A549 (cell line): Measurements from ENCODE around the gene TP53I11. TPM values are rescaled to one million over a fixed set of nuclear protein-coding genes. Genes with fewer than 3 reads are reported as not detected.

Source experiments
- ATAC-seq, 2 experiments: fragments of 200-7000 bp in 1 of 2; fragments of >200 bp in 1 of 2; cut with Nextera tagmentation in 1 of 2; cut with Tn5 transposase in 1 of 2; 3 replicates each; pipeline versions ENCODE4 v1.8.0 to v1.9.1; 2018 to 2020; ENCODE audit warnings: mild to moderate bottlenecking in 1 of 2, moderate library complexity in 1 of 2
- CTCF ChIA-PET: fragments of 300-600 bp; sonication (Branson Sonifier 250); formaldehyde crosslinking; extraction: SDS; loops from one replicate; lab custom pipeline; 2021; ENCODE audit warnings: antibody characterized with exemption, inconsistent platforms; lab: Yijun Ruan, JAX
- POLR2A ChIA-PET: fragments of 350-600 bp; formaldehyde crosslinking; extraction: SDS; loops from one replicate; lab custom pipeline; 2021; ENCODE audit warnings: antibody characterized with exemption, inconsistent platforms; lab: Yijun Ruan, JAX
- DNase-seq, 2 experiments: peaks; one replicate each; pipeline versions ENCODE4 v3.0.0 to v3.0.0-alpha.2; 2011 to 2016; ENCODE audit warnings: low read depth in 1 of 2, low spot score in 1 of 2
- FAIRE-seq: peaks from 2 replicates; lab custom pipeline; 2011; peaks lifted over from hg19 to GRCh38; lab: Jason Lieb, UNC
- H3K27ac ChIP-seq, 2 experiments: fragments of >200 bp; sonication (Bioruptor Twin); formaldehyde crosslinking; 3 replicates each; pipeline ENCODE4 v1.5.1; 2016 to 2017
- H3K4me1 ChIP-seq: fragments of >200 bp; sonication (Bioruptor Twin); formaldehyde crosslinking; 3 replicates; pipeline ENCODE4 v1.6.1; 2016
- H3K4me2 ChIP-seq: fragments of >200 bp; sonication (Bioruptor Twin); formaldehyde crosslinking; 3 replicates; pipeline ENCODE4 v1.6.1; 2016
- H3K4me3 ChIP-seq: fragments of >200 bp; sonication (Bioruptor Twin); formaldehyde crosslinking; 3 replicates; pipeline ENCODE4 v1.5.1; 2016
- H3K9me3 ChIP-seq: fragments of >200 bp; sonication (Bioruptor Twin); formaldehyde crosslinking; 3 replicates; pipeline ENCODE4 v1.6.1; 2016
- BCL3 ChIP-seq: fragments of >200 bp; sonication (Bioruptor Twin); formaldehyde crosslinking; IDR thresholded peaks from 3 replicates; pipeline ENCODE4 v1.6.1; 2016
- CBX8 ChIP-seq: fragments of 200-600 bp; sonication (generic); IDR thresholded peaks from 2 replicates; pipeline ENCODE4 v1.6.1; 2016
- CTCF ChIP-seq: fragments of >200 bp; sonication (Bioruptor Twin); formaldehyde crosslinking; IDR thresholded peaks from 3 replicates; pipeline ENCODE4 v1.5.1; 2016
- E2F6 ChIP-seq: IDR thresholded peaks from 2 replicates; pipeline ENCODE4 v1.6.1; 2012; ENCODE audit warnings: low read depth, borderline replicate concordance
- FOSB ChIP-seq: fragments of 250-450 bp; sonication (Bioruptor Pico); IDR thresholded peaks from 2 replicates; pipeline ENCODE4 v1.5.0; 2020; ENCODE audit warnings: mild to moderate bottlenecking, moderate library complexity
- HEYL ChIP-seq: fragments of 250-450 bp; sonication (Bioruptor Pico); IDR thresholded peaks from 2 replicates; pipeline ENCODE4 v1.8.0; 2021; ENCODE audit warnings: mild to moderate bottlenecking, moderate library complexity
- HMGXB4 ChIP-seq: fragments of 250-450 bp; sonication (Bioruptor Pico); IDR thresholded peaks from 2 replicates; pipeline ENCODE4 v1.5.0; 2021; ENCODE audit warnings: mild to moderate bottlenecking, moderate library complexity, borderline replicate concordance
- JUNB ChIP-seq: fragments of >200 bp; sonication (Bioruptor Twin); formaldehyde crosslinking; IDR thresholded peaks from 2 replicates; pipeline ENCODE4 v1.6.1; 2016
- KDM1A ChIP-seq: fragments of 200-600 bp; sonication (generic); IDR thresholded peaks from 2 replicates; pipeline ENCODE4 v1.6.1; 2016; ENCODE audit warnings: low read depth, mild to moderate bottlenecking
- MAZ ChIP-seq: fragments of 150-350 bp; IDR thresholded peaks from 2 replicates; pipeline ENCODE4 v1.6.1; 2014; ENCODE audit warnings: antibody characterized with exemption, low read depth, low read length, borderline replicate concordance
- NPAS2 ChIP-seq: fragments of 250-450 bp; sonication (Bioruptor Pico); IDR thresholded peaks from 2 replicates; pipeline ENCODE4 v1.8.0; 2022; ENCODE audit warnings: mild to moderate bottlenecking, moderate library complexity, borderline replicate concordance
- NR3C1 ChIP-seq: fragments of >200 bp; sonication (Bioruptor Twin); formaldehyde crosslinking; IDR thresholded peaks from 3 replicates; pipeline ENCODE4 v1.6.1; 2017
- PHF8 ChIP-seq: fragments of 200-600 bp; sonication (generic); IDR thresholded peaks from 2 replicates; pipeline ENCODE4 v1.6.1; 2016; ENCODE audit warnings: low read depth, mild to moderate bottlenecking, antibody characterized with exemption, moderate library complexity, borderline replicate concordance
- TFCP2L1 ChIP-seq: fragments of 250-450 bp; sonication (Bioruptor Pico); IDR thresholded peaks from 2 replicates; pipeline ENCODE4 v1.5.0; 2021; ENCODE audit warnings: mild to moderate bottlenecking
- TP53 ChIP-seq: fragments of 250-450 bp; sonication (Bioruptor Pico); IDR thresholded peaks from 2 replicates; pipeline ENCODE4 v1.5.0; 2021; ENCODE audit warnings: mild to moderate bottlenecking, moderate library complexity
- ZC3H11A ChIP-seq: fragments of 450-650 bp; IDR thresholded peaks from 2 replicates; pipeline ENCODE4 v1.6.1; 2014; ENCODE audit warnings: antibody characterized with exemption, mild to moderate bottlenecking
- ZSCAN20 ChIP-seq: fragments of 250-450 bp; sonication (Bioruptor Pico); IDR thresholded peaks from 2 replicates; pipeline ENCODE4 v1.8.0; 2022; ENCODE audit warnings: mild to moderate bottlenecking, moderate library complexity
- WGBS: methylation state at CpG from one replicate; pipeline ENCODE4 v1.1.6; 2017; ENCODE audit errors: missing lambda C conversion rate; 5-methylcytosine and 5-hydroxymethylcytosine counted together
- polyA plus RNA-seq, 4 experiments: library from polyadenylated mRNA; depleted of rRNA in 3 of 4; stranded (reverse); fragments of >200 nt; fragmentation: RNase III in 1 of 4; extraction: RNeasy Plus Mini Kit Qiagen cat#74134 plus additional on column Dnase treatment in 1 of 4; gene quantifications; 2 replicates in 3 of 4; 3 replicates in 1 of 4; pipeline ENCODE4 v1.2.3, GENCODE V29; 2011 to 2017

TP53I11 gene
- polyA plus RNA-seq, 2 of the 4 experiments (the other 2 are of a cell fraction), result 11.2 to 28.2 TPM

- TF ChIP-seq TP53 (CRISPR knock-in tag), result no peak
Measured at GRCh38 chr11:44942029-44942955, 8.4 kb downstream of the TP53I11 start (continued).

- CTCF ChIA-PET, result interaction anchor here (0.9 to 24.5 kb wide), 6 partner anchors 9 to 320 kb away, joined by 3 to 1740 read pairs (median 4); partner anchors contain the start of gene TP53I11
Measured at GRCh38 chr11:44941259-44942021, 9.2 kb downstream of the TP53I11 start.

More at GRCh38 chr11:44941259-44942021, 9.2 kb downstream of the TP53I11 start:
- FAIRE-seq (no peak), DNase-seq (no peak), ATAC-seq (no peak)
- no peak overlapping the region for H3K27ac ChIP-seq
- TF ChIP-seq PHF8 (no peak), CTCF (no peak), E2F6 (no peak), CBX8 (no peak), NPAS2 (CRISPR knock-in tag) (no peak), FOSB (no peak), HMGXB4 (CRISPR knock-in tag) (no peak), KDM1A (no peak), NR3C1 (no peak), MAZ (no peak), TFCP2L1 (CRISPR knock-in tag) (no peak), JUNB (no peak), ZC3H11A (no peak), BCL3 (no peak), HEYL (no peak), ZSCAN20 (CRISPR knock-in tag) (no peak)
- H3K4me1 ChIP-seq, result 0 out of 3 replicates have a peak, but pooled peaks cover 3% of the 10 kb centered on the region
- H3K4me3 ChIP-seq, result no peak overlapping the region
- POLR2A ChIA-PET, result no interaction called here
- H3K9me3 ChIP-seq, result no peaks in the 10 kb centered on the region
- H3K4me2 ChIP-seq, result no peak overlapping the region
- 85% methylated on average over 12 of the region's 12 CpGs for WGBS
